DOHH2 (cell line): ENCODE results near the gene CCDC116.

ENCODE experiments used
- H3F3A ChIP-seq: fragments of 200-600 bp; sonication (generic), shearing (Covaris generic); 2 replicates; pipeline ENCODE4 v1.6.0; 2016; ENCODE audit warnings: antibody characterized with exemption, mild to moderate bottlenecking; ENCODE audit not compliant: control insufficient read depth, insufficient read depth
- H3K27ac ChIP-seq: fragments of 200-600 bp; sonication (generic); 2 replicates; pipeline ENCODE4 v1.5.1; 2014; ENCODE audit warnings: low read depth, mild to moderate bottlenecking, low read length, moderate library complexity
- H3K27me3 ChIP-seq: fragments of 200-600 bp; sonication (generic); 2 replicates; pipeline ENCODE4 v1.6.1; 2014; ENCODE audit warnings: mild to moderate bottlenecking, low read length, mixed read lengths; ENCODE audit not compliant: control insufficient read depth
- H3K36me3 ChIP-seq: fragments of 200-600 bp; sonication (generic); 2 replicates; pipeline ENCODE4 v1.6.1; 2014; ENCODE audit warnings: mild to moderate bottlenecking, low read length, moderate library complexity, mixed read lengths; ENCODE audit not compliant: control insufficient read depth
- H3K4me1 ChIP-seq: fragments of 200-600 bp; sonication (generic); 2 replicates; pipeline ENCODE4 v1.6.1; 2014; ENCODE audit warnings: mild to moderate bottlenecking, low read length, mixed read lengths; ENCODE audit not compliant: control insufficient read depth
- H3K4me2 ChIP-seq: fragments of 200-600 bp; sonication (generic); 2 replicates; pipeline ENCODE4 v1.6.0; 2014; ENCODE audit warnings: mild to moderate bottlenecking, low read length, moderate library complexity
- H3K4me3 ChIP-seq: fragments of 200-600 bp; sonication (generic); 2 replicates; pipeline ENCODE4 v1.5.1; 2014; ENCODE audit warnings: mild to moderate bottlenecking, low read length, mixed read lengths
- H3K79me2 ChIP-seq: fragments of 200-600 bp; sonication (generic); 2 replicates; pipeline ENCODE4 v1.6.1; 2014; ENCODE audit warnings: mild to moderate bottlenecking, low read length, mixed read lengths; ENCODE audit not compliant: control insufficient read depth
- H3K9me2 ChIP-seq: fragments of 200-600 bp; sonication (generic); replicated peaks from 2 replicates; pipeline ENCODE4 v1.6.1; 2014; ENCODE audit warnings: mild to moderate bottlenecking, low read length, mixed read lengths; ENCODE audit not compliant: control insufficient read depth
- H3K9me3 ChIP-seq: fragments of 200-600 bp; sonication (generic); 2 replicates; pipeline ENCODE4 v1.6.1; 2014; ENCODE audit warnings: antibody characterized with exemption, low read length, mixed read lengths; ENCODE audit not compliant: control insufficient read depth, insufficient read depth
- H4K20me1 ChIP-seq: fragments of 200-600 bp; sonication (generic); 2 replicates; pipeline ENCODE4 v1.6.0; 2014; ENCODE audit warnings: low read depth, mild to moderate bottlenecking, antibody characterized with exemption, low read length, moderate library complexity; ENCODE audit not compliant: control insufficient read depth, insufficient read depth
- EZH2phosphoT487 ChIP-seq: fragments of 200-600 bp; sonication (generic); IDR thresholded peaks from 2 replicates; pipeline ENCODE4 v1.6.1; 2017; ENCODE audit warnings: borderline replicate concordance, mild to moderate bottlenecking, antibody characterized with exemption, low read length, moderate library complexity, mixed read lengths
- TF ChIP-seq, protein P1 (sequence below): fragments of 200-600 bp; sonication (generic); IDR thresholded peaks from one replicate; pipeline ENCODE4 v1.5.1; 2014; ENCODE audit warnings: antibody characterized with exemption, mild to moderate bottlenecking, low read depth, low read length; ENCODE audit not compliant: poor library complexity, severe bottlenecking

CCDC116 gene

DNA sequence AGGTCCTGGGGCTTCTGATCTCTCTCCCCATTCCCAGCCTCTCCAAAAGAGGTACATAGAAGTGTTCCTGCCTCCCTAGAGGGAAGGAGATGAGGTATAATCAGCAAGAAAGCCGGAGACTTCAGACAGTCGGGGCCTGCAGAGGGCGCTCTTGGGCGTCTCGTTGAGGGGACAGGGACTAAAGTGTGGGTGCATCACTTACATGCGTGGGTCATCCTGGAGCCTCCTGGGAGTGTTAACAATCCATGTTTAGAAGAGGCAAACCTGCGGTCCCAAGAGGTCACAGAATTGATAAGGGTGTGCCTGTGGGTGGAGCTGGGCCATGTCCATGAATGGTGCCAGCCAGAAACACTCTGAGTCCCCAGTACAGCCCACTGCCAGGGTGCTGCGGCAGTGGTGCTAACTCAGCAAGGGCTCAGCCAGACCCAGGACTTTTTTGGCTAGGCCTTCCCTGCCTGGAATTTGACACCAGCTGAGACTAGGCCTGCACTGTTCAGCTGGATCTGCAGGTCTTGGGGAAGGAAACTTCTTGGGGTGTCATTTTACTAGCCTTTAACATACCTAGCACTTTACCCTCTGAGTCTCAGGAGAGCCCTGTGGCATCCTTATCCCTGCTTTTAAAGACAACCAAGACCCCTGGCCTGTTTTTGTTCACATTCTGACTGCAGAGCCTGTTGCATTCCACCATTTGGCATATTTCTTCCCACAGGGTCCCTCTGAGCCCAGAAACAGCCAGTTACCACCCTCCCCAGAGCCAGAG lies 8.3 kb upstream of the CCDC116 start:
- Histone ChIP-seq H3K9me2 (no peaks in the 10 kb centered on the region), H4K20me1 (peaks cover 9% of the 10 kb centered on the region; the same call in 1 of the 2 replicates), H3F3A (peaks cover 46% of the 10 kb centered on the region), H3K4me2 (no peak overlapping the region; the same call in 1 of the 2 replicates), H3K36me3 (peaks cover 80% of the 10 kb centered on the region), H3K79me2 (peaks cover 95% of the 10 kb centered on the region), H3K4me1 (peaks cover 47% of the 10 kb centered on the region), H3K4me3 (no peak overlapping the region), H3K27me3 (no peaks in the 10 kb centered on the region), H3K27ac (peak overlapping the region; percentile 29), H3K9me3 (no peaks in the 10 kb centered on the region)
- TF ChIP-seq EZH2phosphoT487 = no peak
- TF ChIP-seq, protein P1, sequence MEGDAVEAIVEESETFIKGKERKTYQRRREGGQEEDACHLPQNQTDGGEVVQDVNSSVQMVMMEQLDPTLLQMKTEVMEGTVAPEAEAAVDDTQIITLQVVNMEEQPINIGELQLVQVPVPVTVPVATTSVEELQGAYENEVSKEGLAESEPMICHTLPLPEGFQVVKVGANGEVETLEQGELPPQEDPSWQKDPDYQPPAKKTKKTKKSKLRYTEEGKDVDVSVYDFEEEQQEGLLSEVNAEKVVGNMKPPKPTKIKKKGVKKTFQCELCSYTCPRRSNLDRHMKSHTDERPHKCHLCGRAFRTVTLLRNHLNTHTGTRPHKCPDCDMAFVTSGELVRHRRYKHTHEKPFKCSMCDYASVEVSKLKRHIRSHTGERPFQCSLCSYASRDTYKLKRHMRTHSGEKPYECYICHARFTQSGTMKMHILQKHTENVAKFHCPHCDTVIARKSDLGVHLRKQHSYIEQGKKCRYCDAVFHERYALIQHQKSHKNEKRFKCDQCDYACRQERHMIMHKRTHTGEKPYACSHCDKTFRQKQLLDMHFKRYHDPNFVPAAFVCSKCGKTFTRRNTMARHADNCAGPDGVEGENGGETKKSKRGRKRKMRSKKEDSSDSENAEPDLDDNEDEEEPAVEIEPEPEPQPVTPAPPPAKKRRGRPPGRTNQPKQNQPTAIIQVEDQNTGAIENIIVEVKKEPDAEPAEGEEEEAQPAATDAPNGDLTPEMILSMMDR = peak; percentile 93

DNA sequence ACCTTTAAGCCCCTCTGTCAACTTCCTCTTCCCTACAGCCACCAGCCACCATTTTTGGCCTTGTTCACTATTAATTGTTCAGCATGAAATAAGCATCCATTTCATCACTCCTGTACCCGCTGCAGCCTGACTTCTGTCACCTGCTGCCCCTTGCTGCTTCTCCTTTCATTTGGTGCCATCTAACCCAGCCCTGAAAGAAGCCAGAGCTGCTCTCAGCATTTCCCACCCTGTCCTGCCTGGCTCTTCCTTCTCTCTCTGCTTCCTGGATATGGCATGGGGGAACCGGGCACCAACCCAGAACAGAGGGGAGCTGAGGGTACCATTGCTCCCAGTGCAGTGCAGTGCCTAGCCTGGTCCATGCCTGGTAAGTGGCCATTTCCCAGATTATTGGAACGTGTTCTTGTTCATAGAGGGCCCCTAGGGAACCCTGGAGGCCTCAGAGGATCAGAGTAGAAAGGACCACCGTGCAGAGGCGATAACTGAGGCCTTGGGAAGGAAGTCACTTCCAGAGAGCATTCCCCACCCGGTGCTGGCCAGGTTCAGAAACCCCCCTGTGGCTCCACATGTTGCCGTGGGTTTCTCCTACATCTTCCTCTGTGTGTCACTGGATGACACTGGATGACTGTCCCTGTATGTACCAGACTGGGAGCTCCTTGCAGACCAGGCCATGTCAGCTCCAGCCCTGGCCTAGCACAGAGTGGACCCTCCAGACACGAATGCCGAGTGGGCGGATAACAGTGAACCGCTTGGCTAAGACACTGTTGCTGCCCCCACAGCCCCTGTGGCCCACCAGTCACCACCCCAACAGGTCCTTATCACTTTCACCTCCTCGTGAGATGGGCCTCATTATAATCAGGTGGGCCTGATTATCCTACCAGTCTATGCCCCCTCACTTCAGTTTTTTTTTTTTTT lies 7.4 kb upstream of the CCDC116 start:
- Histone ChIP-seq H3K4me2 (peak overlapping the region; percentile 4; the same call in 1 of the 2 replicates), H3K79me2 (peaks cover 93% of the 10 kb centered on the region), H4K20me1 (peaks cover 9% of the 10 kb centered on the region; the same call in 1 of the 2 replicates), H3K36me3 (peaks cover 84% of the 10 kb centered on the region), H3K9me3 (no peaks in the 10 kb centered on the region), H3K4me1 (peaks cover 48% of the 10 kb centered on the region), H3F3A (peaks cover 46% of the 10 kb centered on the region), H3K4me3 (no peak overlapping the region), H3K9me2 (no peaks in the 10 kb centered on the region), H3K27ac (peak overlapping the region; percentile 29), H3K27me3 (no peaks in the 10 kb centered on the region)
- TF ChIP-seq, protein P1 = no peak
- TF ChIP-seq EZH2phosphoT487 = no peak

DNA sequence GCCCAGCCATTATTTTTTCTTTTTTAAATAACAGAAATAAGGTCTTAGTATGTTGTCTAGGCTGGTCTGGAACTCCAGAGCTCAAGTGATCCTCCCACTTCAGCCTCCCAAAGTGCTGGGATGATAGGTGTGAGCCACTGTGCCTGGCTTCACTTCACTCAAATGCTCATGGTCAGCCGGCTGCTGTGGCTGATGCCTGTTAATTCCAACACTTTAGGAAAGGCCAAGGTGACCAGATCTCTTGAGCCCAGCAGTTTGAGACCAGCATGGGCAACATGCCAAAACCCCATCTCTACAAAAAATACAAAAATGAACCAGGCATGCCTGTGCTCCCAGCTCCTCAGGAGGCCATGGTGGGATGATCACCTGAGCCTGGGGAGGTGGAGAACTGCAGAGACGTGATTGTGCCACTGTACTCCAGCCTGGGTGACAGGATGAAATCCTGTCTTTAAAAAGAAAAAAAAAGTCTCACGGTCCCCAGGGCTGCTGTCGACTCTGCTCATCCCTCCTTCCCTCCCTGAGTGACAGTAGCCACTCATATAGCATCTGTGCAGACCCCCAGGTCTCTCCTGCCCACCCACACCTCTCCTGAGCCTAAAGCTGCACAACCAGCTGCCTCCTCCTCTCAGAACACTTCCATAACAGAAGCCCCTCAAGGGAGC lies 6.4 kb upstream of the CCDC116 start:
- Histone ChIP-seq H4K20me1 (peaks cover 9% of the 10 kb centered on the region; the same call in 1 of the 2 replicates), H3F3A (peaks cover 49% of the 10 kb centered on the region)

More for the DNA sequence above, 6.4 kb upstream of the CCDC116 start:
- no peaks in the 10 kb centered on the region for H3K9me2 ChIP-seq
- H3K79me2 ChIP-seq = peaks cover 82% of the 10 kb centered on the region
- peak overlapping the region; percentile 22 for H3K4me2 ChIP-seq
- no peaks in the 10 kb centered on the region for H3K27me3 ChIP-seq
- peaks cover 73% of the 10 kb centered on the region for H3K36me3 ChIP-seq
- no peak overlapping the region for H3K27ac ChIP-seq
- TF ChIP-seq, protein P1 = no peak
- no peak for TF ChIP-seq EZH2phosphoT487
- H3K9me3 ChIP-seq = no peaks in the 10 kb centered on the region
- H3K4me1 ChIP-seq = peaks cover 55% of the 10 kb centered on the region
- no peak overlapping the region for H3K4me3 ChIP-seq
